ENCODE data around the gene CD44.

The CD44 gene

GRCh38 chr11:35207471-35208403, 68.8 kb downstream of the CD44 start:
- no peaks in the 10 kb centered on the region for H3K79me2 ChIP-seq (ENCODE audit: insufficient read depth, low read depth)
- no peak overlapping the region for H3K27ac ChIP-seq
- no peak overlapping the region for H3K4me2 ChIP-seq
- H3K27me3 ChIP-seq (ENCODE audit: insufficient read depth, low read depth): no peaks in the 10 kb centered on the region
- H3K4me1 ChIP-seq (ENCODE audit: low read depth, poor library complexity, severe bottlenecking): no peaks in the 10 kb centered on the region
- H3K9ac ChIP-seq: no peak overlapping the region
- H2AFZ ChIP-seq (ENCODE audit: low read depth): no peak overlapping the region
- no peak for TF ChIP-seq CTCF (conservative IDR thresholded peaks at IDR 0.05; ENCODE audit: low read depth, low read length)
- H3K4me3 ChIP-seq (IDR thresholded peaks at IDR 0.05; ENCODE audit: insufficient read depth, low read depth, low read length): no peak overlapping the region
- no peaks in the 10 kb centered on the region for H3K36me3 ChIP-seq (ENCODE audit: insufficient read depth)
- H4K20me1 ChIP-seq (ENCODE audit: insufficient read depth): no peaks in the 10 kb centered on the region

DNA sequence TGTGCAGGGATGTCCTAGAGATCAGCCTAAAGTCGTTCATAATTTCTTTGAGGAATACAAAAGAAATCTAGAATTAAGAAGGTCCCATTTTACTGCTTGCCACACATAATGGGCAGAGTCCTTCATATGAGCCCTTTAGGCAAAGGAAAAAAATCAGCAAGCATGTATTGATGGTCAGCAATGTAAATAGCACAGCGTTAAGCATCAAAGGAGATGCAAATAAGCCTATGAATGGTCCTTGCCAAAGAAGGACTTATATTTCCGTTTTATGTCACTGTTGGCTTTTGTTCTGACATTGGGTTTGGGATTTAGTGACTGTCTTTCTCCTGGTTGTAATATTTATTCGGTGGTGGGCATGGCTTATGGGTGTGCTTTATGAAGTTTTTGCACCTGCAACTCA, 69.8 kb downstream of the CD44 start:
- H3K9ac ChIP-seq: no peak overlapping the region
- H3K27me3 ChIP-seq (ENCODE audit: insufficient read depth, low read depth): no peaks in the 10 kb centered on the region
- no peak overlapping the region for H3K27ac ChIP-seq
- H3K79me2 ChIP-seq (ENCODE audit: insufficient read depth, low read depth): no peaks in the 10 kb centered on the region
- H3K36me3 ChIP-seq (ENCODE audit: insufficient read depth): no peaks in the 10 kb centered on the region
- no peak overlapping the region for H3K4me2 ChIP-seq
- H3K4me1 ChIP-seq (ENCODE audit: low read depth, poor library complexity, severe bottlenecking): no peaks in the 10 kb centered on the region
- no peak for TF ChIP-seq CTCF (conservative IDR thresholded peaks at IDR 0.05; ENCODE audit: low read depth, low read length)
- H4K20me1 ChIP-seq (ENCODE audit: insufficient read depth): no peaks in the 10 kb centered on the region
- H3K4me3 ChIP-seq (IDR thresholded peaks at IDR 0.05; ENCODE audit: insufficient read depth, low read depth, low read length): no peak overlapping the region
- no peak overlapping the region for H2AFZ ChIP-seq (ENCODE audit: low read depth)

DNA sequence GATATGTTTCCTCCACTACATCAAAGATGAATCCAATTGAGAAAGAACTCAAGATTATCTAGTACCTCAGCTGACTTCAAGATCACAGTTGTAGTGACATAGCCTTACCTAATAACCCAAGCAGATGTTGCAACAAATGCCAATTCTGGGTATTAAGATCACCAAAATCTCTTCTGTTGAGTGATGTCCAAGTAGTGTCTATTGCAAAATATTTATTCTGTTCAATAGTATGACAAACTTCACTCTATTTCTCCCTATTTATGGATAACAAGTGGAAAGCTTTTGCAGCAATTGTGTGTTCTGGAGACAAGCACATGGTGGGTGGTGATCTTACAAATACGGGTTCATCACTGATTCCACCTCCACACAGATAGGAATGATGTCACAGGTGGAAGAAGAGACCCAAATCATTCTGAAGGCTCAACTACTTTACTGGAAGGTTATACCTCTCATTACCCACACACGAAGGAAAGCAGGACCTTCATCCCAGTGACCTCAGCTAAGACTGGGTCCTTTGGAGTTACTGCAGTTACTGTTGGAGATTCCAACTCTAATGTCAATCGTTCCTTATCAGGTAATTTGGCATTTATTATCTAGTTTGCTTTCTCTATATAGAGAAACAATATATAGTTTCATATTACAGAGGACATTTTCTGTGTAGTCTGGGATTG, 72.0 kb downstream of the CD44 start:
- Histone ChIP-seq H3K4me3 (IDR thresholded peaks at IDR 0.05; ENCODE audit: insufficient read depth, low read depth, low read length) (no peak overlapping the region), H3K4me1 (ENCODE audit: low read depth, poor library complexity, severe bottlenecking) (no peaks in the 10 kb centered on the region), H3K27me3 (ENCODE audit: insufficient read depth, low read depth) (no peaks in the 10 kb centered on the region), H4K20me1 (ENCODE audit: insufficient read depth) (no peaks in the 10 kb centered on the region), H3K36me3 (ENCODE audit: insufficient read depth) (no peaks in the 10 kb centered on the region), H3K9ac (no peak overlapping the region), H3K79me2 (ENCODE audit: insufficient read depth, low read depth) (no peaks in the 10 kb centered on the region), H2AFZ (ENCODE audit: low read depth) (no peak overlapping the region), H3K4me2 (no peak overlapping the region), H3K27ac (no peak overlapping the region)
- TF ChIP-seq CTCF (conservative IDR thresholded peaks at IDR 0.05; ENCODE audit: low read depth, low read length): no peak

GRCh38 chr11:35211952-35212351, 73.0 kb downstream of the CD44 start:
- TF ChIP-seq CTCF (conservative IDR thresholded peaks at IDR 0.05; ENCODE audit: low read depth, low read length): no peak
- Histone ChIP-seq H3K36me3 (ENCODE audit: insufficient read depth) (no peaks in the 10 kb centered on the region), H3K79me2 (ENCODE audit: insufficient read depth, low read depth) (no peaks in the 10 kb centered on the region), H3K27ac (no peak overlapping the region), H3K9ac (no peak overlapping the region), H3K4me1 (ENCODE audit: low read depth, poor library complexity, severe bottlenecking) (no peaks in the 10 kb centered on the region), H4K20me1 (ENCODE audit: insufficient read depth) (no peaks in the 10 kb centered on the region), H2AFZ (ENCODE audit: low read depth) (no peak overlapping the region), H3K4me2 (no peak overlapping the region), H3K27me3 (ENCODE audit: insufficient read depth, low read depth) (no peaks in the 10 kb centered on the region), H3K4me3 (IDR thresholded peaks at IDR 0.05; ENCODE audit: insufficient read depth, low read depth, low read length) (no peak overlapping the region)

Measured in KMS-11 (cell line).